Activated CD4-positive, alpha-beta T cell treated with anti-CD3 and anti-CD28 coated beads for 48 hours (primary cell): Measurements from ENCODE around the gene OSBPL5.
A peak's percentile ranks its signal among the peaks of the same experiment; 100 is the strongest.

ENCODE experiments used
- DNase-seq: peaks from one replicate; pipeline ENCODE4 v3.0.0-alpha.2; 2020

Gene OSBPL5

DNA sequence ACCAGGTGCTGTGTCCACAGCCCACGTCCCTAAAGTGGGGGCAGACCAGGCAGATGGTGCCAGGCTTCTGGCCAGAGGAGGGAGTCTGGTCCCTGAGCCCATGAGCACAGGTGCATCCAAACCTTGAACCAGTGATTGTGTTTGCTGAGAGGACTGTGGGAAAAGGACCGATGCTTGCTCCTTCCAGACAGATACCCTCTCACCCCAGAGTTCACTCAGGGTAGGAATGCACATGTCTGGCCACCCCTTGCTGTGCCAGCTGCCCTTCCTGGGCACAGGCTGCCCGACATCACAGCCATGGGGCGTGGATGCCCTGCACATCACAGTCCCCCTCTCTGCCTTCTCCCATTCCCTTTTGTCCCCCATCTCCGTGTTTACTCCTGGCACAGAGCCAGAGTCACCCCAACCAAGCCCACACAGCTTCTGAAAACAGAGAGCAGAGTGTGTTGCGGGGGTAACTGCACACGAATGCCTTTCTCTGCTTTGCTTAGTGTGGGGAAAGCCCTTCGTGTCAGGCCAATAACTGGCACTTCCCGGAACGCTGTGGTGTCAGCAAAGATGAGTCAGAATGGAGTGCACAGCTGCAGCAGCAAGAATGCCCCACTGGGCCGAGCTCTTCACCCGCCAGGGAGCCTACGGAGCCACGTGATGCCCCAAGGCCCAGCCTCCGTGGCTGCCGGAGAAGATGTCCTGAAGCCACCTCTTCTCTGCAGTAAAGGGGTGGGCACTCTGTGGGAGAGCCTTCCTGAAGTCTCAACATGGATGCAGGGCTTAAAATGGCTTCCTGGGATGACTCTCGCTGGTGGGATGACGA, 115.5 kb downstream of the OSBPL5 start:
- peak; percentile 60 for DNase-seq

DNA sequence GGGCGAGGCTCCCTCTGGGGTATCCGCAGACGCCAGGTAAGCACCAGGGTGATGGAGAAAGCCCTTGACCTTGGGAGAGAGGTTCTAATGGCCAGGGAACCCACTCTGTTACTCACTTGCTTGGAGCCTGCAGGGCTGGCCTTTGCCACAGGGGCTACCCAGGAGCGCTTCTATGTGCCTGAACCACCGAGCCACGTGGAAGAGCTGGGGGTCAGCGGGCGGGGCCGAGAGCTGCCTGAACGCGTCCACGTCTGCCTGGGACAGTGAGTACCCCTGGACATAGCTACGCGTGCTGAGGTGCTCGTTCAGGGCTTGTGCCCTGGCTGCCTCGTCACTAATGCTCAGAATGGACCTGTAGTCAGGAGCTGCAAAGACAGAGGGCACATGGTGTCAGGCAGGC, 117.5 kb downstream of the OSBPL5 start:
- no peak for DNase-seq

DNA sequence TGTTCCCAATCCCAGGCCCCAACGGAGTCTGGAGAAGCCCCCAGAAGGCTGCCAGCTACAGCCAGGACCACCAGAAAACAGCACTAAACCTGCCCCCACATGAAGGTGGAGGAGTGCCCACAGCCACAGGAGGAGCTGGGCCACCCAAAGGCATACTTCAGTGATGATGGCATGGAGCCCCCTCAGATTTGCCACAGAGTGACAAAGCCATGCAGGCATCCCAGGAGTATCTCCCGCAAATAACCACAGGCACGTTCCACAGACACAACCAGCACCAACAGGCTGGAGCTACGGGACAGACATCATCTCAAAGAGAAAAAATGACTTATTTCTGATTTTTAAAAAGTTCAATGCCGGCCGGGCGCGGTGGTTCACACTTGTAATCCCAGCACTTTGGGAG, 118.5 kb downstream of the OSBPL5 start:
- DNase-seq, result no peak

DNA sequence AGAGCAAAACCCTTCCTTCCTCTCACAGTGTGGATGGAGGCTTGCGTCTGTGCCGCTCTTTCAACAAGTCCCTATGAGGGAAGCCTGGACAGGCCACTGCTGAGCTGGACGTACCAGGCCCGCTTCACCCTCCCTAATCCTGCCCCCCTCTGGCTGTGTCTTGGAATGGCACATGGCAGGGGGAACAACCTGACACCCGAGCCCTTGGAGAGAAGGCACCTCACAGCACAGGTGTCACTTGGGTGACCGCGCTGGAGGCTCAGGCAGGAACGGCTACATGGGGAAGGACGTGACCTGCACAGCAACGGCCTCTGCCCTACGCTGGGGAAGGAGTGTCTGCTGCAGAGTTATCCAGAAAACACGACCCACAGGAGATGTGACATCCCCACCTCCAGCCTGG, 118.9 kb downstream of the OSBPL5 start:
- no peak for DNase-seq

DNA sequence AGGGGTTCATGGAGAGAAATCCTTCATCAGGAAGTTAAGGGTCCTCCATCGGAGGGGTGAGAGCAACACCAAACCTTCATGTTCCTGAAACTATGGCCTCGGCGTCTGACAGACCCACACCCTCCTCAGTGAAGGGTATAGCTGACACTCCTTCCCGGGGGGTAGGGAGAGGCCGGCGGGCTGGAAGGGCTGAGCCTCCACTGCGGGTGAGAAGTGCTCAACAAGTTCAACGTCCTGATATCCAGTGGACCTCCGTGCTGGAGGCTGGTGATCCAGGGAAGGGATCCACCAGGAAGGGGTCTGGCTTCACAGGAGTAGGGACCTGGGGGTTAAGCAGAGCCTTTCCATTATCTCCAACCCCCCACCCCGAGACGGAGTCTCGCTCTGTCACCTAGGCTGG, 120.2 kb downstream of the OSBPL5 start:
- DNase-seq, result no peak

DNA sequence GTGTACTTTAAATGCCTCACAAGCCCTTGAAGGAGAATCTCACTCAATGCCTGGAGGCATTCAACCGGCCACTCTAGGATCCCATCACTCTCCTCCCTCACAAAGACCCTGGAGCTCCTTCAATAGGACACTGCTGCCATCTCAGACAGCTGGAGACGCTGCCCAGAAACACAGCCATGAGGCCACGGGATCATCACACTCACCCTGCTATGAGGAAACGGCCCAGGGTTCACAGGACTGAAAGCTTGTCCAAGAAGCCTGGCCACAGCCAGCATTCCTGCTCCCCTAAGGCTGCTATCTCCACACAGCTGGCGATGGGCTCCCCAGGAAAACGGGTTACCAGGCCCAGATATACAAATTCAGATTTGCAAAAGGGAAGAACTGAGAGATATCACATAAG, 121.1 kb downstream of the OSBPL5 start:
- no peak for DNase-seq

DNA sequence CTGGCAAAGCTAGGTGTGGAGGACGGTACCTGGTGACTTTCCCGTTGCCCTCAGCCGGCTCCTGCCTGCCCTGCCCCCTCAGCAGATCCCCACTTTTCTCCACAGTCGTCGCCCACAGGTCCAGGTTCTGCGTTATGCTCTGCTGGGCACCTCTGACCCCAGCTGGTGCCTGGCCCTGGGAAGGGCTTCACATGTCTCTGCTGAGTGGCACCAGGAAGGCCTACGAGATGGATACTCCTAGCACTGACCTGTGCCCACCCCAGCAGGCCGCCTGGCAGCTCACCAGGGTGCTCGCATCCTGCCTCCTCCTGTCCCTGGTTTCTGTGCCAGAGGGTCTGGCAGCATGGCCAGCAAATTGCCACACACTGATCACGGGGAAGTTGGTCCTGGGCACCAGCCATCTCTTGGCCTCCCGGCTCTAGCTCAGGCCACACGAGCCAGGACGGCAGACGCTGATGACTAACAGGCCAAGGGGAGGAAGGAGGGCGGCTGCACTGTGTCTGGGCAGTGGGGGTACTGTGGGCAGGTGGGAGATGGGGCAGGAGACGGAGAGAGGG, 121.7 kb downstream of the OSBPL5 start:
- DNase-seq, result no peak

DNA sequence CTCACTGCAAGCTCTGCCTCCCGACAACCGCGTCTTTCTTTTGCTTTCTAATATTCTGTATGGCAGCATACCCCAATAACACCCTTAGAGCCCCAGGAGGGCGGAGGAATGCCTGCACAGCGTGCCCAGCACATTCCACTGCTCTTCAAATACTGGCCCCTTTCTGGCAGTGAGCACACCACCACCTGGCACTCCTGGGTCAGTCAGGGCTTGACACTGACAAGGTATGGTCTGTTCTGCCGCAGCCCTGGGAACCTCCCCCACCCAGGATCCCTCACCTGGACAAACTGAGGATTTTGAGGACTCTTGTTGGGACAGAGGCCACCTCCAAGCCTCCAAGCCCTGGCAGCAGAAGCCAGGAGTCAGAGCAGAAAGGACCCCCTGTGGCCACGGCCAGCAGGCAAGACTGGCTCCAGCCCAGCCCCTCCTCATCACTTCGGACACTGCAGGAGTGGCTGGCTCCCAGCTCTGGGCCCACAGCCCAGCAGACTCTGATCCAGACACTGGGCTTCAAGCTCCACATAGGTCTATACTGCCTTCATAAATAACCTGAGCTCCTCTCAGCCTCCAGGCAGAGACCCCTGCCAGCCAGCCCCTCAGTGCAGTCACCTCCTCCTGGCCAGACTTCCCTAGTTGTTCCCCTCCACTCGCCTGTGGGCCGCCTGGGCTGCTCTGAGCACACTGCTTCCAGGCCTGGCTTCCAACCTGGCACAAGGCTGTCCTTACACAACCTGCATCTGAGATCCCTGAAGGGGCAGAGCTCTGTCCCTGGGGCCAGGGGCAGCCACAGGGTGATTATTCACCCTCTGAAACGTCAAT, 122.4 kb downstream of the OSBPL5 start:
- DNase-seq, result no peak

DNA sequence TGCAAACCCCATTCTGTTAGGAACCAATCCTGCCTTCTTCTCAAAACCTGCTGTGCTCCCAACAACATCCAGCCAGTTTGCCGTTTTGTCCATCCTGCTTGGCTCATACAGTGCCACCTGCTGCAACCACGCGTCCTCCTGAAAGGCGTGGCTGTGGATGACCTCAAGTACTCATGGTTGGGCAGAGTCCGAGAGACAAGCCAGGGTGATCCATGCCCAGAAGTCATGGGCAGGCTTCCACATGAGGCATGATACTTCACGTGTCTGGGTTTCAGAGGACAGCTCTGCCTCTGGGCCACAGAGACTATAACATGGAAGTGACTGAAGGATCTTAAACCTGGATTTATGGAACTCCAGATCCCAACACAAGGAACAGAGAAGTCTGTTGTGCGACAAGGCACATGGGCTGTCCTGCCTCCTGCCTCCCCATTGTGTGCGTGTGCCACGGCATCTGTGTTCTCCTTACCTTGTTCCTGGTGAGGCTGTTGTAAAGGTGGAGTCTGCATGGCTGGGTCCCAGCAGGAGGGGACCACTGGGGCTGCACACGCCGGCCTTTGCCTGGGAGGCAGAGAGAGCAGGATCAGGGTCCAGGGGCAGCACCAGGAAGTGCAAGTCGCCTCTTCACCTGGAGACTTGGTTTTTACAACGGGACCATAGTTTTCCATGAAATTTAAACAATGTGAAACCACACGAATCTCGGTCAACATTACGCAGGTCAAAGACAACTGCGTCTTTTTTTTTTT, 123.2 kb downstream of the OSBPL5 start:
- no peak for DNase-seq

DNA sequence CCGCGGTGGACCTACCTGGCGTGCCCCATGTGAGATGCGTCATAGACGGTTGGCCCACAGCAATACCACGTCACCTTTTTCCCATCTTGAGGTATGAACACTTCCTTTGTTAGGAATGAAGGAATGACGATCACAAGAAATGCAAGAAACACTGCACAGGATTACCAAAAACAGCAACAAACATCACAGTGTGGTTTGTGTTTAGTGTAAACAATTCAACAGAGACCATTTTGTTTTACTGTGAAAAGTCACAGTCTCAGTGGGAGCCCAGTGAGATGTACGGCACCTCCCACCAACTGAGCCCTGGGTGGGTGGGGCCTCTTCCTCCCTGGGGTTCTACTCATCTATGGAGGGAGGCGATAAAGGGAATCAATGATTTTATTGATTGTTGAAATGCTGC, 124.2 kb downstream of the OSBPL5 start:
- no peak for DNase-seq

DNA sequence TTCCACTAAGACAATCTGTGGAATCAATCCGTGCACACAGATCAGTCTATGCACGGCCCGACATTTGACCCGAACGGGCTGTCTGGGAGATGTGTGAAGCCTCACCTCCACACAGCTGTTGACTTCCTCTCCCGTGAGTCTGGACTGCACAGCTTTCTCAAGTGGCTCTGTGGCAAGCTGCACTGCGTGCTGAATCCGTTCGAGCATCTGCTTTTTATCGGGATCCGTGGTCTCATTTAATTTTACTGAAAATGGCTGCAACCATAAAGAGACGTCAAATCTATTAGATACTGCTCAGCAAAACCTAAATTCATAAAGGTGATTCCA, 127.2 kb downstream of the OSBPL5 start:
- no peak for DNase-seq
